ENCODE results near the gene AGPAT1. TPM values are rescaled to one million over a fixed set of nuclear protein-coding genes. Genes with fewer than 3 reads are reported as not detected.
"Not testable (repeated sequence)": the region's sequence is repeated elsewhere in the genome, so short reads cannot be mapped to it uniquely, and the experiment has no call there.

AGPAT1 gene
- polyA plus RNA-seq, 2 of the 4 experiments (the other 2 are of a cell fraction): 29.4 to 40.6 TPM

DNA sequence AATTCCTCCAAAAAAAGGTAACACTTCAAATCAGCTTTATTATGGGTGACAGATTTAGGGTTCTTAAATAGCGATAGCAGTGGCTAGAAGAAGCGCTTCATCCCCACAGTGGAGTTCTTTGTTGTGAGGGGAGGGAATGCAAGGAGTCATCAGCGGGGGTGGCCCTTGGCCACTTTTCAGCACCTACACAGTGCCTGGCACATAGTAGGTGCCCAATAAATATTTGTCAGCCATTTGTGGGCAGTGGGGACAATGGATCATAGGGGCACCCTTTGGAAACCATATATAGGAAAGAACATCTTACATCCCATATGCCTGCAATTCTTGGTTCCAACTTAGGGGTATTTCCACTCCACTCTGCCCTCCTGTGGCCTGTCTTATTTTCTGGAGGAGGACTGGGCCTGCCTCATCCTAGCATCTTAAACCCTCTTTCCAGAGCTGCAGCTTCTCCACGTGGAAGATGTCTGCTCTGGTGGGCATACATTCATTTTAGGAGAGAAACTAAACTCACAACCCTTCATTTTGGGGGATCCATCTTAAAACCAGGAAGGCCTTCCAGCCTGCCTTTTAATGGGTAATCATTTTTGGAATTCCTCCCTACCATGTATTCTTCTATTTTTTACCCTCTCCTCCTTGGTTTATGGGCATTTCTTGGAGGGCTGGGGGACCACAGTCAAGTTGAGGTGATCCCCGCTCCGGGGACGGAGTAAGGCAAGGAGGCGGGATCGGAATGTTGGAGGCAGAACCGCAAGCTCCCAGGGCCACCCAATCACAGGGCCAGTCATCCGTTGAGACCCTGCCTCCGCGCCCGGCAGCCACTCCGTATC, 19.2 kb upstream of the AGPAT1 start:
- CTCF ChIA-PET: interaction anchor here (0.6 to 2.2 kb wide), 13 partner anchors 8 to 77 kb away, joined by 3 to 17 read pairs (median 4); partner anchors contain the start of genes EGFL8 and FKBPL
- POLR2A ChIA-PET: interaction anchor here (0.5 to 1.7 kb wide), 14 partner anchors 9 to 1112 kb away, joined by 3 to 24 read pairs (median 4); partner anchors contain the start of genes AGPAT1, ATF6B and FKBPL
- FAIRE-seq (no peak), ATAC-seq (peak; percentile 91 to 95), DNase-seq (ENCODE audit: low read depth in 1 of 2, low spot score in 1 of 2) (peak; percentile 44 to 66)
- TF ChIP-seq RAD21 (conservative IDR thresholded peaks at IDR 0.05 in 1 of 2, IDR thresholded peaks at IDR 0.05 in 1 of 2) (0 out of 5 replicates have a peak, but pooled peaks of 1 of the 2 experiments have one; percentile 29), POLR2A (IDR thresholded peaks at IDR 0.05; ENCODE audit: low read length) (peak; percentile 56), TP53 (CRISPR knock-in tag; IDR thresholded peaks at IDR 0.05) (no peak), EP300 (IDR thresholded peaks at IDR 0.05) (no peak), KDM1A (IDR thresholded peaks at IDR 0.05; ENCODE audit: low read depth) (no peak), CEBPB (IDR thresholded peaks at IDR 0.05) (no peak), POLR2AphosphoS2 (conservative IDR thresholded peaks at IDR 0.05; ENCODE audit: low read length) (no peak), SMC3 (IDR thresholded peaks at IDR 0.05) (peak; percentile 58; the same call in 2 of the 3 replicates), GATA3 (IDR thresholded peaks at IDR 0.05; ENCODE audit: borderline replicate concordance) (no peak), BHLHE40 (IDR thresholded peaks at IDR 0.05; ENCODE audit: low read depth, low read length) (no peak), KDM5A (IDR thresholded peaks at IDR 0.05) (no peak), JUN (IDR thresholded peaks at IDR 0.05) (0 out of 5 replicates have a peak, but pooled peaks of 1 of the 2 experiments have one; percentile 3), HOXB5 (CRISPR knock-in tag; IDR thresholded peaks at IDR 0.05) (0 out of 2 replicates have a peak, but pooled peaks have one; percentile 12)
- TF ChIP-seq, protein P1, sequence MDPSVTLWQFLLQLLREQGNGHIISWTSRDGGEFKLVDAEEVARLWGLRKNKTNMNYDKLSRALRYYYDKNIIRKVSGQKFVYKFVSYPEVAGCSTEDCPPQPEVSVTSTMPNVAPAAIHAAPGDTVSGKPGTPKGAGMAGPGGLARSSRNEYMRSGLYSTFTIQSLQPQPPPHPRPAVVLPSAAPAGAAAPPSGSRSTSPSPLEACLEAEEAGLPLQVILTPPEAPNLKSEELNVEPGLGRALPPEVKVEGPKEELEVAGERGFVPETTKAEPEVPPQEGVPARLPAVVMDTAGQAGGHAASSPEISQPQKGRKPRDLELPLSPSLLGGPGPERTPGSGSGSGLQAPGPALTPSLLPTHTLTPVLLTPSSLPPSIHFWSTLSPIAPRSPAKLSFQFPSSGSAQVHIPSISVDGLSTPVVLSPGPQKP (IDR thresholded peaks at IDR 0.05; ENCODE audit: low read depth, low read length): no peak
- TF ChIP-seq, protein P2, sequence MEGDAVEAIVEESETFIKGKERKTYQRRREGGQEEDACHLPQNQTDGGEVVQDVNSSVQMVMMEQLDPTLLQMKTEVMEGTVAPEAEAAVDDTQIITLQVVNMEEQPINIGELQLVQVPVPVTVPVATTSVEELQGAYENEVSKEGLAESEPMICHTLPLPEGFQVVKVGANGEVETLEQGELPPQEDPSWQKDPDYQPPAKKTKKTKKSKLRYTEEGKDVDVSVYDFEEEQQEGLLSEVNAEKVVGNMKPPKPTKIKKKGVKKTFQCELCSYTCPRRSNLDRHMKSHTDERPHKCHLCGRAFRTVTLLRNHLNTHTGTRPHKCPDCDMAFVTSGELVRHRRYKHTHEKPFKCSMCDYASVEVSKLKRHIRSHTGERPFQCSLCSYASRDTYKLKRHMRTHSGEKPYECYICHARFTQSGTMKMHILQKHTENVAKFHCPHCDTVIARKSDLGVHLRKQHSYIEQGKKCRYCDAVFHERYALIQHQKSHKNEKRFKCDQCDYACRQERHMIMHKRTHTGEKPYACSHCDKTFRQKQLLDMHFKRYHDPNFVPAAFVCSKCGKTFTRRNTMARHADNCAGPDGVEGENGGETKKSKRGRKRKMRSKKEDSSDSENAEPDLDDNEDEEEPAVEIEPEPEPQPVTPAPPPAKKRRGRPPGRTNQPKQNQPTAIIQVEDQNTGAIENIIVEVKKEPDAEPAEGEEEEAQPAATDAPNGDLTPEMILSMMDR (IDR thresholded peaks at IDR 0.05): peak; percentile 51
- H3K4me1 ChIP-seq: peaks cover 29% of the 10 kb centered on the region
- H3K9me3 ChIP-seq: no peaks in the 10 kb centered on the region
- 25% methylated on average over 10 of the region's 15 CpGs for WGBS (ENCODE audit: missing lambda C conversion rate)
- peak overlapping the region; percentile 91 for H3K4me2 ChIP-seq
- H3K27ac ChIP-seq: peak overlapping the region; percentile 90 to 92
- peak overlapping the region; percentile 53 for H3K4me3 ChIP-seq

- TF ChIP-seq POLR2A (IDR thresholded peaks at IDR 0.05; ENCODE audit: low read length) (no peak), POLR2AphosphoS2 (conservative IDR thresholded peaks at IDR 0.05; ENCODE audit: low read length) (no peak), RAD21 (conservative IDR thresholded peaks at IDR 0.05 in 1 of 2, IDR thresholded peaks at IDR 0.05 in 1 of 2) (no peak), CHD2 (IDR thresholded peaks at IDR 0.05; ENCODE audit: low read length, partially characterized antibody) (no peak), CHD4 (IDR thresholded peaks at IDR 0.05; ENCODE audit: borderline replicate concordance) (no peak), HDAC2 (IDR thresholded peaks at IDR 0.05) (no peak), EP300 (IDR thresholded peaks at IDR 0.05) (no peak), PBX3 (IDR thresholded peaks at IDR 0.05) (no peak), HES2 (IDR thresholded peaks at IDR 0.05) (no peak), EHMT2 (IDR thresholded peaks at IDR 0.05; ENCODE audit: low read depth) (no peak), FOSL2 (IDR thresholded peaks at IDR 0.05) (no peak), FOSL2 (CRISPR knock-in tag; IDR thresholded peaks at IDR 0.05) (no peak), ZFP36 (IDR thresholded peaks at IDR 0.05; ENCODE audit: borderline replicate concordance, partially characterized antibody) (no peak), MYC (IDR thresholded peaks at IDR 0.05; ENCODE audit: borderline replicate concordance, low read length) (no peak), TP53 (CRISPR knock-in tag; IDR thresholded peaks at IDR 0.05) (no peak), FOXS1 (CRISPR knock-in tag; IDR thresholded peaks at IDR 0.05) (no peak)
- TF ChIP-seq, protein P3, sequence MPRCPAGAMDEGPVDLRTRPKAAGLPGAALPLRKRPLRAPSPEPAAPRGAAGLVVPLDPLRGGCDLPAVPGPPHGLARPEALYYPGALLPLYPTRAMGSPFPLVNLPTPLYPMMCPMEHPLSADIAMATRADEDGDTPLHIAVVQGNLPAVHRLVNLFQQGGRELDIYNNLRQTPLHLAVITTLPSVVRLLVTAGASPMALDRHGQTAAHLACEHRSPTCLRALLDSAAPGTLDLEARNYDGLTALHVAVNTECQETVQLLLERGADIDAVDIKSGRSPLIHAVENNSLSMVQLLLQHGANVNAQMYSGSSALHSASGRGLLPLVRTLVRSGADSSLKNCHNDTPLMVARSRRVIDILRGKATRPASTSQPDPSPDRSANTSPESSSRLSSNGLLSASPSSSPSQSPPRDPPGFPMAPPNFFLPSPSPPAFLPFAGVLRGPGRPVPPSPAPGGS (IDR thresholded peaks at IDR 0.05): no peak
- H3K4me1 ChIP-seq: peaks cover 29% of the 10 kb centered on the region
- no peak overlapping the region for H3K4me3 ChIP-seq
- CTCF ChIA-PET: interaction anchor here (0.7 to 2.2 kb wide), 3 partner anchors 12 to 76 kb away, joined by 6 to 17 read pairs (median 8); no protein-coding TSS in a partner anchor
- no peaks in the 10 kb centered on the region for H3K9me3 ChIP-seq
- no peak for FAIRE-seq
- H3K27ac ChIP-seq: peak overlapping the region in 1 of 2 experiments; percentile 92; a peak in 3 of 6 replicates
- peak overlapping the region; percentile 91; the same call in 2 of the 3 replicates for H3K4me2 ChIP-seq
- POLR2A ChIA-PET: interaction anchor here (0.5 kb wide), 1 partner anchor 600 kb away, joined by 3 read pairs; no protein-coding TSS in a partner anchor
- DNase-seq (ENCODE audit: low read depth in 1 of 2, low spot score in 1 of 2): no peak
- 85% methylated on average over 4 of the region's 4 CpGs for WGBS (ENCODE audit: missing lambda C conversion rate)
- no peak for ATAC-seq
Measured at GRCh38 chr6:32194388-32194787, 18.5 kb upstream of the AGPAT1 start.

GRCh38 chr6:32193096-32193495, 17.2 kb upstream of the AGPAT1 start:
- H3K27ac ChIP-seq; H3K9me3 ChIP-seq; H3K4me3 ChIP-seq; POLR2A ChIA-PET; DNase-seq (ENCODE audit: low read depth in 1 of 2, low spot score in 1 of 2); H3K4me2 ChIP-seq; ATAC-seq; FAIRE-seq: not testable (repeated sequence)
- CTCF ChIA-PET: interaction anchor here (1.2 to 2.3 kb wide), 2 partner anchors 68 to 75 kb away, joined by 4 to 10 read pairs; no protein-coding TSS in a partner anchor
- H3K4me1 ChIP-seq: peaks cover 39% of the 10 kb centered on the region
- 86% methylated on average over 9 of the region's 13 CpGs for WGBS (ENCODE audit: missing lambda C conversion rate)
